K562 (cell line): ENCODE results near the gene SLC38A1. TPM values are rescaled to one million over a fixed set of nuclear protein-coding genes. Genes with fewer than 3 reads are reported as not detected.

Source experiments
- BRD9 ChIP-seq: fragments of 450-650 bp; IDR thresholded peaks from 2 replicates; pipeline ENCODE4 v1.6.1; 2018; ENCODE audit warnings: low read depth; ENCODE audit not compliant: partially characterized antibody
- HNRNPL ChIP-seq: fragments of 200-400 bp; formaldehyde crosslinking; IDR thresholded peaks from 2 replicates; pipeline ENCODE4 v1.6.1; 2017; ENCODE audit warnings: low read depth, mild to moderate bottlenecking, low read length
- polyA plus RNA-seq, 8 experiments: library from polyadenylated mRNA; depleted of rRNA in 4 of 8; stranded (reverse) in 5 of 8; unstranded in 3 of 8; fragments of >200 nt; fragmentation: Nextera tagmentation in 2 of 8; fragmentation: Illumina TruSeq in 1 of 8; extraction: Ambion mirVana in 2 of 8; extraction: Trizol in 1 of 8; gene quantifications; 2 replicates each; pipeline versions ENCODE4 v1.2.1 to v1.2.3, GENCODE V29; 2011 to 2014; ENCODE audit warnings: inconsistent platforms in 1 of 8, missing spikeins in 1 of 8
- total RNA-seq, 7 experiments: library from RNA; depleted of rRNA in 6 of 7; stranded (reverse); fragments of >200 nt in 6 of 7; fragmentation: Illumina TruSeq in 2 of 7; extraction: Trizol in 2 of 7; gene quantifications; 2 replicates each; pipeline versions ENCODE4 v1.2.1 to v1.2.3, GENCODE V29; 2011 to 2021; ENCODE audit warnings: low replicate concordance in 1 of 7
- TF ChIP-seq, protein P1 (sequence below): fragments of 450-650 bp; IDR thresholded peaks from 2 replicates; pipeline ENCODE4 v1.6.1; 2016; ENCODE audit warnings: mild to moderate bottlenecking, moderate library complexity
- TF ChIP-seq, protein P2 (sequence below), 2 experiments: IDR thresholded peaks; 2 replicates each; pipeline ENCODE4 v1.6.1; 2012; ENCODE audit warnings: improper control_type of control experiment in 2 of 2, low read depth in 2 of 2, low read length in 2 of 2, borderline replicate concordance in 1 of 2
- TF ChIP-seq, protein P3 (sequence below): fragments of 450-650 bp; IDR thresholded peaks from 2 replicates; pipeline ENCODE4 v1.6.1; 2017; ENCODE audit warnings: antibody characterized with exemption

The SLC38A1 gene
- total and polyA plus RNA-seq, 9 of the 15 experiments (the other 6 are each of a cell fraction or from before 2014, with no cell fraction given) = 51.9 to 112 (median 75.0) TPM

DNA sequence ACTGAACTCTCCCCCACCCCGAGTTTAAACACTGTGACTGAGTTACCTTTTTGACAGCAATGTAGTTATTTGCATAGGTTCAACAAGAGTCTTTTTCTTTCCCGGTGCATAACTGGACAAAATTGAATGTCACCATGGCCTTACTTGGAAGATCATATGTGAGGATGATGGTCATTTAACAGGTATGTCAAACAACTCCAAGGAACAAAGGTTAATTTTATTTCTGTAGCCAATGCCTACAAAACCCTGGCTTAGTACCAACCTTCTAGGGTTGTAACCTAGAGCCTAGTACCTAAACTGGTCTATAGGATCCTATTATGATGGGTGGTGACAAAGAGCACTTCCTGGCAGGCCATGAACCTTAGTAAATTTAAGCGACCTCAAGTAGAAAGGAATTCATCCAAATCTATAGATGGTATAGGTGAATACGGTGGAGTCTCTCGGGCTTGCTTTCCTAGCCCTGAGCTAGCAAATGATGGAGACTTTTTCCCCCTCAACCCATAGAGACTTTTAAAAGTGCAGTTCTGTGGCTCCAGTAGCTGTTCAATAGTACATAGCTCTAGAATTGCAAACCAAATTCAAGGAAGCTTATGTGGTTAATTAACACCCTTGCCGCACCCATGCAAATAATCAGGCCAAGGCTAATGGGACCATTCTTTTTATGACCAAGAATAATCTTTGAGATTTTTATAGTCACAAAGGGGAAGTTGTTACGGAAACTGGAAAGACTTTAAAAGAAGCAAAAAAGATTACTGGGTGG, 89.0 kb downstream of the SLC38A1 start (continued):
- TF ChIP-seq, protein P1, sequence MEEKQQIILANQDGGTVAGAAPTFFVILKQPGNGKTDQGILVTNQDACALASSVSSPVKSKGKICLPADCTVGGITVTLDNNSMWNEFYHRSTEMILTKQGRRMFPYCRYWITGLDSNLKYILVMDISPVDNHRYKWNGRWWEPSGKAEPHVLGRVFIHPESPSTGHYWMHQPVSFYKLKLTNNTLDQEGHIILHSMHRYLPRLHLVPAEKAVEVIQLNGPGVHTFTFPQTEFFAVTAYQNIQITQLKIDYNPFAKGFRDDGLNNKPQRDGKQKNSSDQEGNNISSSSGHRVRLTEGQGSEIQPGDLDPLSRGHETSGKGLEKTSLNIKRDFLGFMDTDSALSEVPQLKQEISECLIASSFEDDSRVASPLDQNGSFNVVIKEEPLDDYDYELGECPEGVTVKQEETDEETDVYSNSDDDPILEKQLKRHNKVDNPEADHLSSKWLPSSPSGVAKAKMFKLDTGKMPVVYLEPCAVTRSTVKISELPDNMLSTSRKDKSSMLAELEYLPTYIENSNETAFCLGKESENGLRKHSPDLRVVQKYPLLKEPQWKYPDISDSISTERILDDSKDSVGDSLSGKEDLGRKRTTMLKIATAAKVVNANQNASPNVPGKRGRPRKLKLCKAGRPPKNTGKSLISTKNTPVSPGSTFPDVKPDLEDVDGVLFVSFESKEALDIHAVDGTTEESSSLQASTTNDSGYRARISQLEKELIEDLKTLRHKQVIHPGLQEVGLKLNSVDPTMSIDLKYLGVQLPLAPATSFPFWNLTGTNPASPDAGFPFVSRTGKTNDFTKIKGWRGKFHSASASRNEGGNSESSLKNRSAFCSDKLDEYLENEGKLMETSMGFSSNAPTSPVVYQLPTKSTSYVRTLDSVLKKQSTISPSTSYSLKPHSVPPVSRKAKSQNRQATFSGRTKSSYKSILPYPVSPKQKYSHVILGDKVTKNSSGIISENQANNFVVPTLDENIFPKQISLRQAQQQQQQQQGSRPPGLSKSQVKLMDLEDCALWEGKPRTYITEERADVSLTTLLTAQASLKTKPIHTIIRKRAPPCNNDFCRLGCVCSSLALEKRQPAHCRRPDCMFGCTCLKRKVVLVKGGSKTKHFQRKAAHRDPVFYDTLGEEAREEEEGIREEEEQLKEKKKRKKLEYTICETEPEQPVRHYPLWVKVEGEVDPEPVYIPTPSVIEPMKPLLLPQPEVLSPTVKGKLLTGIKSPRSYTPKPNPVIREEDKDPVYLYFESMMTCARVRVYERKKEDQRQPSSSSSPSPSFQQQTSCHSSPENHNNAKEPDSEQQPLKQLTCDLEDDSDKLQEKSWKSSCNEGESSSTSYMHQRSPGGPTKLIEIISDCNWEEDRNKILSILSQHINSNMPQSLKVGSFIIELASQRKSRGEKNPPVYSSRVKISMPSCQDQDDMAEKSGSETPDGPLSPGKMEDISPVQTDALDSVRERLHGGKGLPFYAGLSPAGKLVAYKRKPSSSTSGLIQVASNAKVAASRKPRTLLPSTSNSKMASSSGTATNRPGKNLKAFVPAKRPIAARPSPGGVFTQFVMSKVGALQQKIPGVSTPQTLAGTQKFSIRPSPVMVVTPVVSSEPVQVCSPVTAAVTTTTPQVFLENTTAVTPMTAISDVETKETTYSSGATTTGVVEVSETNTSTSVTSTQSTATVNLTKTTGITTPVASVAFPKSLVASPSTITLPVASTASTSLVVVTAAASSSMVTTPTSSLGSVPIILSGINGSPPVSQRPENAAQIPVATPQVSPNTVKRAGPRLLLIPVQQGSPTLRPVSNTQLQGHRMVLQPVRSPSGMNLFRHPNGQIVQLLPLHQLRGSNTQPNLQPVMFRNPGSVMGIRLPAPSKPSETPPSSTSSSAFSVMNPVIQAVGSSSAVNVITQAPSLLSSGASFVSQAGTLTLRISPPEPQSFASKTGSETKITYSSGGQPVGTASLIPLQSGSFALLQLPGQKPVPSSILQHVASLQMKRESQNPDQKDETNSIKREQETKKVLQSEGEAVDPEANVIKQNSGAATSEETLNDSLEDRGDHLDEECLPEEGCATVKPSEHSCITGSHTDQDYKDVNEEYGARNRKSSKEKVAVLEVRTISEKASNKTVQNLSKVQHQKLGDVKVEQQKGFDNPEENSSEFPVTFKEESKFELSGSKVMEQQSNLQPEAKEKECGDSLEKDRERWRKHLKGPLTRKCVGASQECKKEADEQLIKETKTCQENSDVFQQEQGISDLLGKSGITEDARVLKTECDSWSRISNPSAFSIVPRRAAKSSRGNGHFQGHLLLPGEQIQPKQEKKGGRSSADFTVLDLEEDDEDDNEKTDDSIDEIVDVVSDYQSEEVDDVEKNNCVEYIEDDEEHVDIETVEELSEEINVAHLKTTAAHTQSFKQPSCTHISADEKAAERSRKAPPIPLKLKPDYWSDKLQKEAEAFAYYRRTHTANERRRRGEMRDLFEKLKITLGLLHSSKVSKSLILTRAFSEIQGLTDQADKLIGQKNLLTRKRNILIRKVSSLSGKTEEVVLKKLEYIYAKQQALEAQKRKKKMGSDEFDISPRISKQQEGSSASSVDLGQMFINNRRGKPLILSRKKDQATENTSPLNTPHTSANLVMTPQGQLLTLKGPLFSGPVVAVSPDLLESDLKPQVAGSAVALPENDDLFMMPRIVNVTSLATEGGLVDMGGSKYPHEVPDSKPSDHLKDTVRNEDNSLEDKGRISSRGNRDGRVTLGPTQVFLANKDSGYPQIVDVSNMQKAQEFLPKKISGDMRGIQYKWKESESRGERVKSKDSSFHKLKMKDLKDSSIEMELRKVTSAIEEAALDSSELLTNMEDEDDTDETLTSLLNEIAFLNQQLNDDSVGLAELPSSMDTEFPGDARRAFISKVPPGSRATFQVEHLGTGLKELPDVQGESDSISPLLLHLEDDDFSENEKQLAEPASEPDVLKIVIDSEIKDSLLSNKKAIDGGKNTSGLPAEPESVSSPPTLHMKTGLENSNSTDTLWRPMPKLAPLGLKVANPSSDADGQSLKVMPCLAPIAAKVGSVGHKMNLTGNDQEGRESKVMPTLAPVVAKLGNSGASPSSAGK = no peak
- TF ChIP-seq, protein P2, sequence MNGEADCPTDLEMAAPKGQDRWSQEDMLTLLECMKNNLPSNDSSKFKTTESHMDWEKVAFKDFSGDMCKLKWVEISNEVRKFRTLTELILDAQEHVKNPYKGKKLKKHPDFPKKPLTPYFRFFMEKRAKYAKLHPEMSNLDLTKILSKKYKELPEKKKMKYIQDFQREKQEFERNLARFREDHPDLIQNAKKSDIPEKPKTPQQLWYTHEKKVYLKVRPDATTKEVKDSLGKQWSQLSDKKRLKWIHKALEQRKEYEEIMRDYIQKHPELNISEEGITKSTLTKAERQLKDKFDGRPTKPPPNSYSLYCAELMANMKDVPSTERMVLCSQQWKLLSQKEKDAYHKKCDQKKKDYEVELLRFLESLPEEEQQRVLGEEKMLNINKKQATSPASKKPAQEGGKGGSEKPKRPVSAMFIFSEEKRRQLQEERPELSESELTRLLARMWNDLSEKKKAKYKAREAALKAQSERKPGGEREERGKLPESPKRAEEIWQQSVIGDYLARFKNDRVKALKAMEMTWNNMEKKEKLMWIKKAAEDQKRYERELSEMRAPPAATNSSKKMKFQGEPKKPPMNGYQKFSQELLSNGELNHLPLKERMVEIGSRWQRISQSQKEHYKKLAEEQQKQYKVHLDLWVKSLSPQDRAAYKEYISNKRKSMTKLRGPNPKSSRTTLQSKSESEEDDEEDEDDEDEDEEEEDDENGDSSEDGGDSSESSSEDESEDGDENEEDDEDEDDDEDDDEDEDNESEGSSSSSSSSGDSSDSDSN (IDR thresholded peaks at IDR 0.05; ENCODE audit: borderline replicate concordance in 1 of 2, low read depth in 2 of 2, low read length in 2 of 2) = no peak
- TF ChIP-seq BRD9 (no peak), HNRNPL (no peak)
- TF ChIP-seq, protein P3, sequence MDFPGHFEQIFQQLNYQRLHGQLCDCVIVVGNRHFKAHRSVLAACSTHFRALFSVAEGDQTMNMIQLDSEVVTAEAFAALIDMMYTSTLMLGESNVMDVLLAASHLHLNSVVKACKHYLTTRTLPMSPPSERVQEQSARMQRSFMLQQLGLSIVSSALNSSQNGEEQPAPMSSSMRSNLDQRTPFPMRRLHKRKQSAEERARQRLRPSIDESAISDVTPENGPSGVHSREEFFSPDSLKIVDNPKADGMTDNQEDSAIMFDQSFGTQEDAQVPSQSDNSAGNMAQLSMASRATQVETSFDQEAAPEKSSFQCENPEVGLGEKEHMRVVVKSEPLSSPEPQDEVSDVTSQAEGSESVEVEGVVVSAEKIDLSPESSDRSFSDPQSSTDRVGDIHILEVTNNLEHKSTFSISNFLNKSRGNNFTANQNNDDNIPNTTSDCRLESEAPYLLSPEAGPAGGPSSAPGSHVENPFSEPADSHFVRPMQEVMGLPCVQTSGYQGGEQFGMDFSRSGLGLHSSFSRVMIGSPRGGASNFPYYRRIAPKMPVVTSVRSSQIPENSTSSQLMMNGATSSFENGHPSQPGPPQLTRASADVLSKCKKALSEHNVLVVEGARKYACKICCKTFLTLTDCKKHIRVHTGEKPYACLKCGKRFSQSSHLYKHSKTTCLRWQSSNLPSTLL = no peak
